LoVo (cell line): ENCODE data around the gene DUOXA2.

Experiments used
- DNase-seq: peaks from one replicate; pipeline ENCODE4 v3.0.0-alpha.2; 2016; ENCODE audit warnings: low spot score

DUOXA2 gene

GRCh38 chr15:45136378-45136764 is 22.2 kb downstream of the DUOXA2 start:
- no peak for DNase-seq

- no peak for DNase-seq
Observed at GRCh38 chr15:45137703-45138102, 23.6 kb downstream of the DUOXA2 start.

GRCh38 chr15:45138814-45139765 is 25.0 kb downstream of the DUOXA2 start:
- DNase-seq = no peak

DNA sequence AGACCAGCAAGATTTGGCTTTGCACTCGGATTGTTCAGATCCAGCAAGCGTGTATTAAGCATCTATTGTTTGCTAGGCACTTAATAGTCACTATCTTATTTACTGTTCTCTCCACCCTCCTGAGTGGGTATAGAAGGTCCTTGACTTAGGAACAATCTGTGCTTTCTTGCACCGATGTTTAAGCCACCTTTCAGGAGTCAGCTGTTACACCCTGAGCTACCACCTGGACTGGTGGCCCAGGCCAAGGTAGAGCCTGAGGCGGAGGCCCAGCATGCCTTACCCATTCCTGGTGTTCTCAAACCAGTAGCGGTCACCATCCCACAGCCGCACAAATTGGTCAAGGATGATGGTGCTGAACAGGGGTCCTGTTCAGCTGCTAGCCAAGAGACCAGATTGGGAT is 25.6 kb downstream of the DUOXA2 start:
- no peak for DNase-seq

GRCh38 chr15:45140557-45141250 is 26.6 kb downstream of the DUOXA2 start:
- DNase-seq = no peak

- DNase-seq = no peak
Observed at GRCh38 chr15:45141386-45141785, 27.3 kb downstream of the DUOXA2 start.

- no peak for DNase-seq
Observed at GRCh38 chr15:45143056-45143455, 28.9 kb downstream of the DUOXA2 start.

DNA sequence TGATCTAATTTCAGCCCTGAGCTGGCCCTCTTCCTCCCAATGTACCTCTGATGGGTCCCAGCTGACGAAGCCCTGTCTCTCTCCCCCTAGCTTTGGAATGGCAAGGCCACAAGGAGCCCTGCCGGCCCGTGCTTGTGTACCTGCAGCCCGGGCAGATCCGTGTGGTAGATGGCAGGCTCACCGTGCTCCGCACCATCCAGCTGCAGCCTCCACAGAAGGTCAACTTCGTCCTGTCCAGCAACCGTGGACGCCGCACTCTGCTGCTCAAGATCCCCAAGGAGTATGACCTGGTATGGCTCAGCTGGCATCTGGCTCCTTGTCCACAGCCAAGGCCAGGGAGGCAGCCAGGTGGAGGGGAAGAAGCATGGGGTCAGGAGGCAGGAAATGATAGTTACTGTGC is 29.8 kb downstream of the DUOXA2 start:
- DNase-seq = no peak

- DNase-seq = no peak
Observed at GRCh38 chr15:45144775-45145174, 30.6 kb downstream of the DUOXA2 start.

GRCh38 chr15:45146405-45146804 is 32.3 kb downstream of the DUOXA2 start:
- DNase-seq = no peak

- DNase-seq = no peak
Observed at GRCh38 chr15:45147606-45148005, 33.5 kb downstream of the DUOXA2 start.

DNA sequence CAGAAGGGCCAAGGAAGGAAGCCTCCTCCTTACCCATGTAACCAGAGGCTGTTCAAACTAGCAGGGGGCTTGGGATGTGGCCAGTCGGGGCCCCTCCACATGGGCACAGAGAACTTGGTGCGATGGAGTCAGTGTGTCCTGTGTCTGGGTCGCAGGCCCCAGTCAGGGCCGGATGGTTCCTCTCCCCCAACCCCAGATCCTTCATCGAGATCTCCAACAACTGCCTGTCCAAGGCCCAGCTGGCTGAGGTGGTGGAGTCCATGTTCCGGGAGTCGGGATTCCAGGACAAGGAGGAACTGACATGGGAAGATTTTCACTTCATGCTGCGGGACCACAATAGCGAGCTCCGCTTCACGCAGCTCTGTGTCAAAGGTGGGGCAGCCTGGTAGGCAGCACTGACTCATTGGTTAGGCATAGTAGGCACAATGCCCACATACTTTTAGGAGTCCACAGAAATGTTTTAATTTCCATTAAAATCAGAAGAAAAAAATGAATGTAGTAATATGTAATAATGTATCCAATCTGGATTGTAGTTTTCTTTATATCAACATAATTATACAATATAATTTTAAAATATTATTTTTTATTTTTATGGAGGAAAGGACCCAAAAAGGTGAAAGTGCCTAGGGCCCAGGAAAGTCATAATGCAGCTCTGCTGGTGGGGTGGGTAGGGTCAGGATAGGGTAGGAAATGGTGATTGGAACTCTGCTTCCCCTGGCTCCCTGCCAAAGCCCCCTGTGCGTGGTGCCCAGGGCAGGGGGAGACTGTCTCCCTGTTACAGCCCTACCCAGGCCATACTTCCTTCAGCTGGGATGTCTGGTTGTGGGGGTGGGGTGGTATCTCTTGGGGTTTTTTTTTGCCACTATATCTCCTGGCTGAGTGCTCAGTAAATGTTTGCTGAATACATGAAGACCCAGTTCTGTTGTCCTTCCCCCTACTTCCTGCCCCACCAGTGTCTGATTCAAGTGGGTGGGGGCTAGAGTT is 34.2 kb downstream of the DUOXA2 start:
- DNase-seq = no peak

- no peak for DNase-seq
Observed at GRCh38 chr15:45149060-45149459, 34.9 kb downstream of the DUOXA2 start.

- DNase-seq = no peak
Observed at GRCh38 chr15:45150481-45150880, 36.4 kb downstream of the DUOXA2 start.

DNA sequence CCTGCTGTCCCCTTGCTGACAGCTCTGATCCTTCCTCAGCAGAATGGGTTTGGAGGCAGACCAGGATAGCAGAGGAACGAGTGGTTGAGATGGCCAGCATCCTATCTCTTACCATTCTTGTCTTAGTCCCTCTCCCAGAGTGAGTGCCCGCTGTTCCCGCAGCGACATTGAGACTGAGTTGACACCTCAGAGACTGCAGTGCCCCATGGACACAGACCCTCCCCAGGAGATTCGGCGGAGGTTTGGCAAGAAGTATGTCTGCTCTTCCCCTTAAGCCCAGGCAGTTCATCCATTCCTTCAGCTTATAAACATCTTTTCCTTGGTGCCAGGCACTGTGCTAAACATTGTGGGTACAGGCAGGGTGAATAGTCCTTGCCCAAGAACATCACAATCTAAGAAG is 36.9 kb downstream of the DUOXA2 start:
- DNase-seq = no peak

- DNase-seq = no peak
Observed at GRCh38 chr15:45151998-45152828, 38.1 kb downstream of the DUOXA2 start.

- no peak for DNase-seq
Observed at GRCh38 chr15:45155739-45156138, 41.6 kb downstream of the DUOXA2 start.

DNA sequence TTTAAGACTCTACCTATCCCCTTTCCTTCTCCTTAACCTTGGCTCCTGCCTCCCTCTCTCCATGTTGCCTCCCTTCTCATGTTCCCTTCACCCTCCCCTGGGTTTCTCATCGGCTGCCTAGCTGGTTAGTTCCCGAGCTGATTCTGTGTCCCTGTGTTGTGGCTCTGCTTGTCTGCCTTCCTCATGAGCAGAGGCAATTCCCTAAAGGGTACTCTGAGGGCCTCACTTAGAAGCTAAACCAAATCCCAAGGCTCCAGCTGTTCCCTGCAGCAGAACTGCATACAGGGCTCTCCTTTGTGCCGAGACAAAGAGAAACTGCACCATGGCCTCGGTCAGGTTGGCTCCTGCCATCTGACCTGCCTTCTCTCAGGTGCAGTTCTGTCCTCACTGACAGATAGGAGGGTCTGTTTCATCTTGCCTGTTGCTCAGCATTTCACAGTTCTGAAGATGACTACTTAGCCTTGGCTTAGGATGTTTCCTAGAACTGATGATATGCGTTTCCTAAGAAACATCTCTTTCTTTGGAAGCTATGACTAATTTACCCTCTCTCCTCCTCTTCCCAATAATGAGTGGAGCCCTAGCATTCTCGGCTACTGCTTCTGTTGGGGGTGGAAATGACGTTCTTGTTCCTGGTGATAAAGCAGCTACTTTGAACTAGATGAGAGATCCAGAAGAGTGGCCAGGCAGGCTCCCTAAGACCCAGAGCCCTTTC is 42.8 kb downstream of the DUOXA2 start:
- no peak for DNase-seq

DNA sequence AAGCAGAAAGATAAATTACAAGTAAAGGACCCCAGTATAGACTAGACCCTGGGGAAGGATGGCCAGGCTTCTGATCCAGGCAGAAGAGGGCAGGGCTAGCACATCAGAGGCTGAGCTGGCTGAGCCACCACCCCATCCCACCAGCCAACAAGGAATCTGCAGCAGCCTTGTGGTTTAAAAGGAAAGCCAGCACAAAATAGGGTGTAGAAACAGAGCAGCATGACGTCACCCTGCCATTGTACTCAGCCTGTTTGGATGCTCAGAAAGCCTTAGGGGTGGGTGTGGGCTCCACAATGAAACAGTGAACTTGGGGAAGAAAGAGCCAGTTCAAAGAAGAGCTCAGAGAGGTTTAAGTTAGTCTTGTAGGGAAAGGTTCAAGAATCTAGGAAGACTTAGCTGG is 43.8 kb downstream of the DUOXA2 start:
- DNase-seq = no peak

DNA sequence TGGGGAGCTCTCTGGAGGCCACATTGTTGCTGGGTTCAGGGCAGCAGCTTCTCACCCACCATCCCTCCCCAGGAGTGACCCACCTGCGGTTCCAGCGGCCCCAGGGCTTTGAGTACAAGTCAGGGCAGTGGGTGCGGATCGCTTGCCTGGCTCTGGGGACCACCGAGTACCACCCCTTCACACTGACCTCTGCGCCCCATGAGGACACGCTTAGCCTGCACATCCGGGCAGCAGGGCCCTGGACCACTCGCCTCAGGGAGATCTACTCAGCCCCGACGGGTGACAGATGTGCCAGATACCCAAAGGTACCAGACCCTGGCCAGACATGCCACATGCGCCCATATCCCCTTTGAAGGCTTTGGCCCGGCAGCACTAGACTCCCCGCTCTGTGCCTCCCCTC is 47.5 kb downstream of the DUOXA2 start:
- DNase-seq = no peak
